CD4-positive, alpha-beta T cell treated with Interleukin-15 for 1 hour (primary cell): ENCODE results near the gene COL21A1.
"Not testable (repeated sequence)": the region's sequence is repeated elsewhere in the genome, so short reads cannot be mapped to it uniquely, and the experiment has no call there.

ENCODE experiments used
- DNase-seq: peaks from one replicate; pipeline ENCODE4 v3.0.0-alpha.2; 2020

The COL21A1 gene

DNA sequence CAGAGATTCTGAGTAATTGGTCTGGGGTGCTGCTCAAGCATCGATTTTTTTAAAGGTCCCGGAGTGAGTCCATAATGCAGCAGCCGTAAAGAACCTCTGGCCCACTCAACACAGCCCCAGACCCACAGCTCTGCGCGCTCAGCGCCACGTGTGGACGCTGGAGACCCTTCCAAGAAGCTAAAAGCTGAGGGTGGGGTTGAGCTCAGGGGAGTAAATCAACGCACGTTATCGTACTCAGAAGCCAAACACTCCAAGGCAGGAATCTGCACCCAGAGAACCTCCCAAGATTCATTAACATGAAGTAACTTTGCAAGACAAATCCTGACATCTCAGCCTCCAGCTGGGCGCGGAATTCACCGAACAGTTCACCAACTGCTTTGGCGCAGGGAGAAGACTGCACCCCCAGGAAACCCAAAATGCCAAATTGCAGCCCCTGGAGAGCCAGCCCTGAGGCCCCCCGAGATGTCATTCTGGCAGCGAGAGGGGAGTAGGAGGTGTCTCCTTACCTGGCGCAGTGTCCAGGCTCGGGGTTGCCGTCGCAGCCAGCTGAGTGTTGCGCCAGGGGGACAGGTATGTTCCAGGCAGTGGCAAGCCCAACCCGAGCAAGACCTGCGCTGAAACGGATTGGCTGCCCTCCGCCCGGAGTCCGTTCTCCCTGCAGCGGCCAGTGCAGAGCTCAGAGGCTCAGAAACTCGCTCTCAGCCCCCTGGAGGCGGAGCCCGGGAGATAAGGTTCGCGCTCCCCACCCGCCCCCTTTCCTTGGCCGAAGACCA is at the start of gene COL21A1:
COL21A1 (minus strand) TSS at position 700 of the 773 bp plus-strand sequence. CDS start 64,962 bp downstream, outside the sequence.
- no peak for DNase-seq

GRCh38 chr6:56293781-56294180 is 46.4 kb upstream of the COL21A1 start:
- no peak for DNase-seq

- DNase-seq, result no peak
Measured at GRCh38 chr6:56292505-56293181, 45.3 kb upstream of the COL21A1 start.

GRCh38 chr6:56291302-56291917 is 44.0 kb upstream of the COL21A1 start:
- DNase-seq, result no peak

GRCh38 chr6:56289721-56290120 is 42.3 kb upstream of the COL21A1 start:
- no peak for DNase-seq

GRCh38 chr6:56288347-56288746 is 41.0 kb upstream of the COL21A1 start:
- DNase-seq, result no peak

- no peak for DNase-seq
Measured at GRCh38 chr6:56282391-56282790, 35.0 kb upstream of the COL21A1 start.

- no peak for DNase-seq
Measured at GRCh38 chr6:56280126-56280525, 32.7 kb upstream of the COL21A1 start.

DNA sequence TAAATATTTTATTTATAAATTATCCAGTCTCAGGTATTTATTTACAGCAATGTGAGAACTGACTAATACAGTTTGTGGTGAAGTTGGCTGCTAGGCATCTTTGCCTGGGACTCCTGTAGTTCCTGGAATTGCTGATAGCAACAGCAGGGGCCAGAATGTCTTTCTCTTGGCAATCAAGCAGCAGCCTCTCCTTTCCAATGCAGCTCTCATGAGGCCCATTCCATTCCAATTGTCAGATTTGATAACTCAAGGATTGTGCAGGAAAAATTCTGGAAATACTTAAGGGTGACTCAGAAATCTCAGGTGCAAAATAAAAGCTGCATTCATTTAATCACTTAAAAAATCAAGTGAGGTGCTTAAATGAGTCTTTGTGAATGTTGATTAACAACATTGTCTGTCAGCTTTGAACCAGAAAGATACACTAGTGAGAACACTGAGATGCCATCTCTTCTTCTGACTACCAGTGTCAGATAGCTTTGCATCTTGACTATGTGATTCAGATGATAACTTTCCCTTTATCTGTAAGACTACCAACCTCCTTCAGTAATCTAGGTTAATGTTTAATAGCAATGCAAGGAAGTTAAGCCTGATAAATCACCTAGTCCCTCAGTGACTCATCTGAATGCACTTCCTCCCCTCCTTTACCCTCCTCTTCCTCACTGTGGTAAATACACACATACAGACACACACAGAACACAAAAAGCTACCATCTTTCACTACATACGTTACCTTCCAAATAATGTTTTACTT is 32.1 kb upstream of the COL21A1 start:
- no peak for DNase-seq

GRCh38 chr6:56278171-56278591 is 30.8 kb upstream of the COL21A1 start:
- no peak for DNase-seq

- DNase-seq, result no peak
Measured at GRCh38 chr6:56270812-56271441, 23.5 kb upstream of the COL21A1 start.

- no peak for DNase-seq
Measured at GRCh38 chr6:56268266-56268665, 20.9 kb upstream of the COL21A1 start.

- DNase-seq, result no peak
Measured at GRCh38 chr6:56266011-56266410, 18.6 kb upstream of the COL21A1 start.

DNA sequence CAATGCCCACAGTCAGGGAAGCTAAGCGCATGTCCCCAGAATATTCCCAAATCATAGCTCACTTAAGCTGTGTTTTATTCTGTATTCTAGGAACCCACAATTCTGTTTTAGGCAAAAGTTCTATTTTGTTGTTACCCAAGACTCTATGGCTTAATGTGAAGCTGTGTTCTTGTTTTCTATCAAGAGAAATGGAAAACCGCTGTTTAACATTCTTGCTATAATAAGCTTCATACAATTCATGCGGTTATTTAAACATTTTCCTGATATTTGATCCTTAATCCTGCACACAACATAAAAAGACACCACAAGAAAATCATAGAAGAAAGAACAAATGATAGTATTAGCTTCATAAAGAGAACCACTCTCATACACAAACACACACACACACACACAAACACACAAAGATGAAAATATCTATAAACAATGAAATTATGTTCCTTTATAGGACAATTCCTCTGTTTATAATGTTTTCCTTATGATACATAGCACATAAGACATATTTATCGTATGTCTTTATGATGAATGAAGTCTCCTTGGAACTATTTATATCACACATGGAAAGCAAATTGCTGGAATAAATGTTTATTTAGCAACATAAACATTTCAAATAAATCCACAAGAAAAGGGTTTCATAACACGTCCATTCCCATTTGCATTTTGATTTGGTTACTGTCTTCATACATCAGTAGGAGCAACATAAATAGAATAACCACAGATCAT is 16.4 kb upstream of the COL21A1 start:
- no peak for DNase-seq

- not testable (repeated sequence) for DNase-seq
Measured at GRCh38 chr6:56260593-56260992, 13.2 kb upstream of the COL21A1 start.

GRCh38 chr6:56259234-56260077 is 12.1 kb upstream of the COL21A1 start:
- DNase-seq, result no peak

DNA sequence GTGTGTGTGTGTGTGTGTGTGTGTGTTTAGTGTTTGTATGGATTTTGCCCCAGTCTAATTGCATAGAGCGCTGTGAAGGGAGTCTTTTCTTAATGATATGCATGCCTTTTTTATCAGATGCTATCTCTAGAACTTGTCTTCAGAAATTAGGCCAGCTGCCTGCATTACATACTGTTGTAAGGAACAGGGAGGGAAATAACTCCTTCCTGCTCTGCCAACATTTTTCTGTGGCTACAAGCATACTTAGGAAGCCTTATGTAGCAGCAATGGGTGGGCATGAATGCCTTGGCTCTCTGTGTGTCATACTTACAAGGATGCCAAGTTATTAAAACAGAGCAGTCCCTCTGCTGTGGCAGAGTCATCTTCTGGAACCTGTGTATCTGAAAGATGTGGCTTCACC is 8.0 kb upstream of the COL21A1 start:
- DNase-seq, result no peak

DNA sequence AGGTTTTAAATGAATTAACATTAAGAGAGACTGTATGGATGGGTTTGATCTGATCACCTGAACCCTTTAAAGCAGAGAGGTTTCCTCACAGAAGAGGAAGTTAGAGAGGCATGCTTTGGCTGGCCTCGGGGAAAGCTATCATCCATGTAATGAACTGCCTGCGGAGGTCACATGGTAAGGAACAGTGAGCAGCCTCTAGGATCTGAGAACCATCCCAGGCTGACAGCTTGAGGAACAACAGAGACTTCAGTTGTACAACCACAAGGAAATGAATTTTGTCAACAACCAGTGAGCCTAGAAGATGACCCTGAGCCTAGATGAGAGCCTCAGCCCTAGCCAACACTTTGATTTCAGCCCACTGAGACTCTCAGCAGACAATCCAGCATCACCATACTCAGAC is 2.9 kb upstream of the COL21A1 start:
- DNase-seq, result no peak

GRCh38 chr6:56247654-56248122 is 308 bp upstream of the COL21A1 start:
- DNase-seq, result no peak

- no peak for DNase-seq
Measured at GRCh38 chr6:56246541-56246880, 869 bp downstream of the COL21A1 start.

DNA sequence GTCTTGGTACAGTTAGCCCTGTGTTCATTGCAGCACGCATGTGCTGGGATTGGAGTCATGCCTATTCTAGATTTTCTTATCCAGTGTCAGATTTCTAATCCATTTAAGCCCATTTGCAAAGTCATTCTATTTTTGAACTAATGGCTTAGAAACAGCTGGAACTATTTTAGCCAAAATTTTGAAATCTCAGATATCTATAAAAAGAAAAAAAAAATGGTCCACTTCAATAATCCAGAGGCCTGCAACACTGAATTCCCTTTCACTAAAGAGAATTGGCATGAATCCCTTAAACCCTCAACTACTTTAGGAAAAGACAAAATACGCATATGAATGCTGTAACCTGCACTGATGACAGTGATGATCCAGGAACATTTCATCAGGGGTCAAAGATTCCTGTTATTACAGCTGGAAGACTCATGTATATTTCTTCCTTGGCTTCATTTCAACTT is 1.5 kb downstream of the COL21A1 start:
- no peak for DNase-seq
